Body of pancreas (tissue), 4 donors: Measurements from ENCODE around the gene HSD17B8.

Experiments used
- CTCF ChIP-seq, 7 experiments: fragments of 450-650 bp in 4 of 7; fragments of 200-600 bp in 3 of 7; sonication (generic) in 3 of 7; IDR thresholded peaks; one replicate each; pipeline ENCODE4 v1.5.1; 2016 to 2019; ENCODE audit warnings: antibody characterized with exemption in 7 of 7
- POLR2A ChIP-seq, 3 donors: fragments of 450-650 bp; IDR thresholded peaks; one replicate each; pipeline ENCODE4 v1.6.1; 2016; ENCODE audit warnings: antibody characterized with exemption in 3 of 3, mild to moderate bottlenecking in 2 of 3

- TF ChIP-seq CTCF (IDR thresholded peaks at IDR 0.05) (no peak), POLR2A (IDR thresholded peaks at IDR 0.05) (no peak)
Observed at GRCh38 chr6:33198853-33199436, 5.5 kb upstream of the HSD17B8 start.
